M059J (cell line): ENCODE data around the gene NIPAL4. TPM values are rescaled to one million over a fixed set of nuclear protein-coding genes. Genes with fewer than 3 reads are reported as not detected.
"Not testable (repeated sequence)": the region's sequence is repeated elsewhere in the genome, so short reads cannot be mapped to it uniquely, and the experiment has no call there.

ENCODE experiments used
- DNase-seq: peaks from one replicate; pipeline ENCODE4 v3.0.0-alpha.2; 2012; ENCODE audit warnings: low read depth
- total RNA-seq: library from RNA; depleted of rRNA; stranded (reverse); fragments of >200 nt; shearing (Covaris generic); gene quantifications from 2 replicates; pipeline ENCODE4 v1.2.3, GENCODE V29; 2014; rRNA removed

The NIPAL4 gene
- total RNA-seq: 0.44 and 1.4 TPM in 2 replicates

DNA sequence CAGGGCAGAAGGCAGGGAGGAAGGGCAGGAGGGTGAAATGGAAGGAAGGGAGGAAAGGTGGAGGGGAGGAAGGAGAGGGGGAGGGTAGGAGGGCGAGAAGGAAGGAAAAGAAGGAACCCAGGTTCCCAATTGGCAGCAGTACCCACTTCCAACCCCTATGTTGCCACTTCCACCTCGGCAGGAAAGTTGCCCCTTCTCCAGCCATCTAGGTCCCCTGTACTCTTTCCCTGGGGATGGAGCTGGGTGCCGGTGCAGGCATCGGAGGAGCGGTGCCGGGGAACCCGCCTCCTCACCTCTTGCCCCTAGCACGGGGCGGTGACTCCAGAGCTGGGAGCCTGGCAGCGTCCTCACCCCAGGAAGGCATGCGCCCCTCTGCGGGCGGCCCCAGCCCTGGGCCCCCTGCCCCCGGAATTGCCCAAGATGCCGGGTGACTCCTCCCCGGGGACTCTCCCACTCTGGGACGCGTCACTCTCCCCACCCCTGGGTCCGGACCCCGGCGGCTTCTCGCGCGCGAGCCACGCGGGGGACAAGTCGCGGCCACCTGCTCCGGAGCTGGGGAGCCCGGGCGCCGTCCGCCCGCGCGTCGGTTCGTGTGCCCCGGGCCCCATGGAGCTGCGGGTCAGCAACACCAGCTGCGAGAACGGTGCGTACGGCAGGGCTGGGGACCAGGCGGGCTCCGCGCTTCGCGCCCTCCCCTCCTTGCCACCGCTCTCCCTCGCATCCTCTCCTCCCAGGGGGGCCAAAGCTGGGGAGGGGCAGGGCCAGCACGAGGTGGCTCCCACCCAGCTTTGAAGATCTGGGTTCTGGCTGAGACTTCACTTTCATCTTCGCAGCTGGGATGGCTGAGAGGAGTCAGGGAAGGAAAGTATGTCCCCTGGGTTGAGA, at the start of gene NIPAL4:
NIPAL4 (plus strand) TSS at position 499 of the 885 bp plus-strand sequence; CDS start at position 607, 108 bp downstream.
- DNase-seq: peak; percentile 17

DNA sequence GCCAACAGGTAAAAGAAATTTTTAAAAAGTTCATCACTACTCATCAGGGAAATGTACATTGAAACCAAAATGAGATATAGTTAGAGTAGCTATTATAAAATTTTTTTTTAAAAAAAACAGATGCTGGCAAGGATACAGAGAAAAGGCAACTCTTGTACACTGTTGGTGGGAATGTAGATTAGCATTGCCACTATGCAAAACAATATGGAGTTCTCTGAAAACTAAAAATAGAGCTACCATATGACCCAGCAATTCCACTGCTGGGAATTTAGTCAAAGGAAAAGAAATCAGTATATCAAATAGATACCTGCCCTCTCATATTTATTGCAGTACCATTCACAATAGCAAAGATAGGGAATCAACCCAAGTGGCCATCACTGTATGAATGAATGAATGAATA, 44.2 kb upstream of the NIPAL4 start:
- DNase-seq: no peak

DNA sequence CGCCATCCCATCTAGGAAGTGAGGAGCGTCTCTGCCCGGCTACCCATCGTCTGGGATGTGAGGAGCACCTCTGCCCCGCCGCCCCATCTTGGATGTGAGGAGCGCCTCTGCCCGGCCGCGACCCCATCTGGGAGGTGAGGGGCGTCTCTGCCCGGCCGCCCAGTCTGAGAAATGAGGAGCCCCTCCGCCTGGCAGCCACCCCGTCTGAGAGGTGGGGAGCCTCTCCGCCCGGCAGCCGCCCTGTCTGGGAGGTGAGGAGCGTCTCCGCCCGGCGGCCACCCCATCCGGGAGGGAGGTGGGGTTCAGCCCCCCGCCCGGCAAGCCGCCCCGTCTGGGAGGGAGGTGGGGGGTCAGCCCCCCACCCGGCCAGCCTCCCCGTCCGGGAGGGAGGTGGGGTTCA, 40.5 kb upstream of the NIPAL4 start:
- not testable (repeated sequence) for DNase-seq

DNA sequence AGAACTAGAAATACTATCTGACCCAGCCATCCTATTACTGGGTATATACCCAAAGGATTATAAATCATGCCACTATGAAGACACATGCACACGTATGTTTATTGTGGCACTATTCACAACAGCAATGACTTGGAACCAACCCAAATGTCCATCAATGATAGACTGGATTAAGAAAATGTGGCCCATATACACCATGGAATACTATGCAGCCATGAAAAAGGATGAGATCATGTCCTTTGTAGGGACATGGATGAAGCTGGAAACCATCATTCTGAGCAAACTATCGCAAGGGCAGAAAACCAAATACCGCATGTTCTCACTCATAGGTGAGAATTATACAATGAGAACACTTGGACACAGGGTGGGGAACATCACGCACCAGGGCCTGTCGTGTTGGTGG, 30.1 kb upstream of the NIPAL4 start:
- not testable (repeated sequence) for DNase-seq

DNA sequence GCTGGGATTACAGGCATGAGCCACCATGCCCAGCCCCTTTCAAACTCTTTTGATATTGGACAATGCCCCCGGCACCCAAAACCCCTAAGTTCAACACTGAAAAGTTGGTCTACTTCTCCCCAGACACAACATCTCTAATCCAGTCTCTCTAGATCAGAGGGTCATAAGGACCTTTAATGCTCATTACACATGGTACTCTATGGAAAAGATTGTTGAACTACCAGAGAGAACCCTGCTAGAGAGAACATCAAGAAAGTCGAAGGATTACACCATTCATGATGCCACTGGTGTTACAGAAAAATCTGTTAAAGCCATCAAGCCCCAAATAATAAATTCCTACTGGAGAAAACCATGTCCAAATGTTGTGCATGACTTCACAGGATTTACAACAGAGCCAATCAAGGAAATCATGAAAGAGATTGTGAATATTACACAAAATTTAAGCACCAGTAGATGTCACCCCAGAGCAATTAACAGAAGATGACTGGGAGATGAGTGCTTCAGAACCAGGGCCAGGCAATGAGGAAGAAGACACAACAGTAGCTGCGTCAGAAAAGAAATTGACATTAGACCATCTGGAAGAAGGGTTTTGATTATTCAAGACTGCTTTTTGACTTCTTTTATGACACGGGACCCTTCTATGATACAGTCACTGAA, 28.3 kb upstream of the NIPAL4 start:
- peak; percentile 66 for DNase-seq

DNA sequence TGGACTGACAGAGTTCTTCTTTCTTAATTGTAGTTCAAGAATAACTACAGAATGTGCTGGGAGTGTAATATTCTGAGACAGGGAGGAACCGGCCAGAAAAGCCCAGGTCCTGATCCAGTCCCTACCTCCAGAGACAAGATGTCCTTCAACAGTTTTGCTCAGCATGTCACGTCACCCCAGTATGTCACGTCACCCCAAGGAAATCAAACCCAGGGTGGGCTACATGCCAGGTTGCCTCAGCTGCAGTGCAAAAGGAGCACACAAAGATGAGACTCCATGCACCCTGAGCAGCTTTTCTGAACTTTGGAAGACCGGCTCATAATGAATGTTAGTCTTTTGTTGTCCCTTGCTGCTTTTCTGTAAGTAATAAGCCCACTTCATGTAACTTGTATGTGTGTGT, 25.9 kb upstream of the NIPAL4 start:
- no peak for DNase-seq

DNA sequence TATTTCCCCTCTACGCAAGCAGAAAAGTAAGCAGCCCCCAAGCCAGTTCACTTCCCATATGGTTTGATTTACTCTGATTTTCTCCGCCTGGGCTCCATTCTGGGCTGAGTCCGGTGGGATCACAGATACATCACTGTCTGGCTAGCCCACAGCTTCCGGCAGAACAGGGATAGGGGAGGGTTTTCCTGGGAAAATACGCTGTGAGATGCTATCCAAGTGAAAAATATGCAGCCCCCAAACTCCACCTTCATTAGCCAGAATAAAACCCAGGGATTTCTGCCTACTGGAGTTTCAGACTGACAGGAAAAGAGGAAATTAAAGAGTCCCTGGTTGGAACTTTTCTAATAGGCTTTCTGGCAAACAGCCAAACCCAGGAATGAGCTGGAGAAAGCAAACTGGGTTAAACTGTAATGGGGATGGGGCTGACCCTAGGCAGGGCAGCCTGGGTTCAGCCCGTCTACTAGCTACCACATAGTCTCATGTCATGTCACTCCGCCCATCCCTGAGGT, 16.9 kb upstream of the NIPAL4 start:
- DNase-seq: no peak

DNA sequence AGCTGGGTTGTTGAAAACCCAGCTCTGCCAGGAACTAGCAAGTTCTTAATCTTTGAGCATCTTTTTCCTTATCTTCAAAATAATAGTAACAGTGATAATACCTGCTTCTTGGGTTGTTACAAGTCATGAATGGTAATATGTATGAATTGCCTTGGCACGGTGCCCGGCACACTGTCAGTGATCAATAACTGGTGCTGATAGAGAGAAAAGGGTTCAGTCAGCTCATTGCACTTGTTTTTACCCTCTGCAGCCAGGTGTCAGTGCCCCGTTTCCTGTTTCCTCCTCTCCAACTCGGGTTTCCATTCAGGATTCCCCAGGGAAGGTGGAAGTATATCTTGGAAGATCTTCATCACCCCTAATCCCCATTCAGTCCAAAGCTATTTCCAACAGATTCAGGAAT, 15.8 kb upstream of the NIPAL4 start:
- no peak for DNase-seq

DNA sequence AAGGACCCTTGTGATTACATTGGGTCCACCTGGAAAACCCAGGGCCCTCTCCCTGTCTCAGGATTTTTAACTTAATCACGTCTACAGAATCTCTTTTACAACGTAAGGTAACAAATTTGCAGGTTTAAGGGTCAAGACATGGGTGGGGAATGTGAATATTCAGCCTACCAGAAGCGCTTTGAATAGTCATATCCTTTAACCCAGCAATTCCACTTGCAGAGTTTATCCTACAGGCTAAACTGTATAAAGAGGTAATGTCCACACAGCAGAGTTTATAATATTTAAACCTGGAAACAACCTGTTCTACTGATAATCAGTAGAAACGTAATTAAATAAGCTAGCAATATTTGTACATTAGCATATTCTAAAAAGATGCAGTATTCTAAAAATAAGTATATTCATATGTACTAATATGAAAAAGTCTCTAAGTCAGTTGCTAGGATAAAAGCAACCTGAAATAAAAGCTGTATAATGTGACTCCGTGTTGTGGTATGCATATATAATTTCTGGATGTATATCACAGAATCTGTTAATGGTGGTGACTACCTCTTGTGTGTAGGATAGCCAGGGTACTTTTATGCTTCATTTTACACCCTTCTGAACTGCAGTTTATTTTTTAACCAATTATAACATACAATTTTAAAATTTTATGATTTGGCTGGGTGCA, 14.1 kb upstream of the NIPAL4 start:
- no peak for DNase-seq

DNA sequence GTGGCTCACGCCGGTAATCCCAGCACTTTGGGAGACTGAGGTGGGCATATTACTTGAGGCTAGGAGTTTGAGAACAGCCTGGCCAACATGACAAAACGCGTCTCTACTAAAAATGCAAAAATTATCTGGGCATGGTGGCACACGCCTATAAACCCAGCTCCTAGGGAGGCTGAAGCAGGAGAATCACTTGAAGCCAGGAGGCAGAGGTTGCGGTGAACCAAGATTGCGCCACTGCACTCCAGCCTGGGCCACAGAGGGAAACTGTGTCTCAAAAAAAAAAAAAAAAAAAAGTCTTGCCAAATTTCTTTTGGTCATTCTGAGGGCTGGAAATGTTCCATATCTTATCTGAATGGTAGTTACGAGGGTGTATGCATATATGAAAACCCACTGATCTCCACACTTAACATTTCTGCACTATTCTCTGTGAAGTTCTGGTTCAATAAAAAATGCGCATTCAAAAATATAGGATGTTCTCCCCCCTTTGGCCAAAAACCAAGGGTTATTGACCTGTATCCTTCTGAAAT, 13.5 kb upstream of the NIPAL4 start:
- no peak for DNase-seq

DNA sequence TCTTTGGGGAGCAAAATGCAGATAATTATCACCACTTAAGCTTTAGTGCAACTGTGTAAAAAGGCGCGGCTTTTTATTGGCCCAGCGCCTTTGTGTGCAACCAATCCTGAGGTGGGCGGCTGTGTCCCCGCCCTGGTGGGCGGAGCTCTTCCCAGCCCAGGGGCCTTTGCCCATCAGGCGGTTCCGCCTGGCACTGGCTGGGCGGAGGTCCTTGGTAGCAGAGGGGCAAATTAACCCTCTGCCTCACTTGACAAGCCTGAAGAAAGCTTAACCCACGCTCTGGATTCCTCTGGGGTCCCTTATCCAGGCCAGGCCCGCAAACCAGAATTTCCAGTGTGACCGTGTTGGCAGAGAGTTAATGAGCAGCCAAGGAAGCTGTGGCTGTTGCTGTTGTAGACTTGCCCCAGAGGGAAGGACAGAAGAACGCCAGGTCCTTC, 12.8 kb upstream of the NIPAL4 start:
- no peak for DNase-seq

DNA sequence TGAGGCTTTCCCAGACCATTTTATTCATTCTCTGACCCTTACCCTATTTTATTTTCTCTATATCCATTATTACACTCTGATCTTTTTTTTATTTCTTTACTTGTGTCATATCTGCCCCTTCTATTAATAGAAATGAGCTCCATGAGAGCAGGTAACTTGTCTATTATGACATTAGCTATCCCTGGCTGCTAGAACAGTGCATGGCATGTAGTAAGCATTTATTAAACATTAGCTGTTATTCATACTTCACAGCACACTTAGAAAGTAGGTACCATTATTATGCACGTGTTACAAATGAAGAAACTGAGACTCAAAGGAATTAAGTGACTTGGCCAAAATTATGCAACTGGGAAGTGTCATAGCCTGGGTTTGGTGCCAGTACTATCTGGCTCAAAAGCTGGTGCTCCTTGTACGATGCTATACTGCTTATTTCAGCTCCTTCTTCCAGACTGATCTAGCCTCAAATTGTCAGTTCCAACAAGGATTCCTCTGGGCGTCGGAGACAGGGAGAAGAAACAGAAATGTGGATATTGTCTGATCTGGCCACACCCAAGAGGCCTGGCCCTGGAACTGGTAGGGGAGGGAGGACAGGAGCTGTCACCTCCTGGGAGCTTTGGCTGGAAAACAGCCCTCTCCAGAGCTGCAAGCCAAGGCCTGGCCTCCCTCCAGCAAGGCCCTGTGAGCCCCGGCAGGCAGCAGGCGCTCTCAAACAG, 10.8 kb upstream of the NIPAL4 start:
- no peak for DNase-seq

DNA sequence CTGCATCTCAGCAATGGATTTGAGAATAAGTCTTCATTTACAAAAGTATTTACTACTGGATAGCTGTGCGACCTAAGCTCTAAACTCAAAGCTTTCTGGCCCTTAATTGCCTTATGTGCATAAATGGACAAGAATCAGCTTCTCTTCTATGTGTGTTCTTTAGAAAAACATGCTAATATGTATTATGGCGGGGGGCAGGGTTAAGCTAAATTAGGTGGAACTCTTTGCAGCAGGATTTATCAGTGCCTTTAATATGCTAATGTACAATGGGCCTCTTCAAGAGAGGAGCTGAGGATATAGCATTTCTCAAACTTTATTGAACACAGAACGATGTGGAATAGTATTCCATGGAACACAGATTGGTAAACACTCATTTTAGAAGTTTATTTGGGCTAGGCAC, 10.0 kb upstream of the NIPAL4 start:
- no peak for DNase-seq

DNA sequence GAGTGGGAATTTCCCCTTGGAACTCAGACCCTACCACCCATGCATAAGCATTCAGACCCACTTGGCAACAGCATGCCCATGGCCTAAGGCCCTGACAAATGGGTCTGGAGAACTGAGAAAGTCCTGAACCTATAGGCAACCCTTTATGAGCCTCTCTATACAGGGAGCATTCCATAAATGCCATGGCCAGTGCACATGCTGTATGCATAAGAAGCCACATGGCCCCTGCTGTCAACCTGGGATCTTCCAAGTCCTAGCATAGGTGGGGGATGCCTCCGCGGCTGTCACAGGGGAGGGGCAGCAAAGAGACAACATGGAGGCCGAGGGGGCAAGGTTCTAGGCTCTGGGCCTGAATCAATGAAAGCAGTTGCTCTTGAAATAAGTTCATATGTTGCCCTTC, 8.2 kb upstream of the NIPAL4 start:
- DNase-seq: no peak

DNA sequence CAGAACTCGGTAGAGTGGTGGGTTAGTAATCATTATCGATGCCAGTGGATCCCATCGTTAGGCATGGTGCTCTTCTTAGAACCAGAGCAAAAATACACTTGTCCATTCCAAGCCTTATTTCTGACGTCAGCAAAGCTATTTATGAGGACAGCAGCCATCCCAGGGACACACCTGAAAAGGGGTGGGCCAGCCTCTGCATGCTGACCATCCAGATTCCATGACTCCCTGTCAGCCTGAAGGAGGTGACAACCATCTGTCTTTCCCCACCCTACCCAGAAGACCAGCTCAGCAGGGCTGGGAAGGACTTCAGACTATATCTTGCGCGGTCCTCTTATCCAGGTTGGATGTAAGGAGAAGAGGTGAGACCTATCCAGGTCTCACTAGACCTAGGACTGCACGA, 5.7 kb upstream of the NIPAL4 start:
- no peak for DNase-seq

DNA sequence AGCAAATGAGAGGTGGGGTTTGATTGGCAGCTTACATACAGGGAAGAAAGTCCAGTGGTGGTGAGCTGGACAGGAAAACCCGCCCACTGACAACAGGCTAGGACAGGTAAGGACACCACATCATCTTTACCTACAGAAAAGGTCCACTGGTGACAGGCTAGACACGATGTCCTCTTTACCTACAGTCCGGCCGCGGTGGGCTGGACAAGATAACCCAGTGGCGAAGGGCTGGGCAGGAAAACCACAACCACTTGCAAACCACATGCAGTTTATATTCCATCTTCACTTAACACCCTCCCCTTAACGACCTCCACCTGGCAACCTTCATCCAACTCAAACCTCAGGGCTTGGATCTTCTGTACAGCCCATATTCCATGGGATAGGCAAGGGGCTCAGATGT, 5.0 kb upstream of the NIPAL4 start:
- no peak for DNase-seq

DNA sequence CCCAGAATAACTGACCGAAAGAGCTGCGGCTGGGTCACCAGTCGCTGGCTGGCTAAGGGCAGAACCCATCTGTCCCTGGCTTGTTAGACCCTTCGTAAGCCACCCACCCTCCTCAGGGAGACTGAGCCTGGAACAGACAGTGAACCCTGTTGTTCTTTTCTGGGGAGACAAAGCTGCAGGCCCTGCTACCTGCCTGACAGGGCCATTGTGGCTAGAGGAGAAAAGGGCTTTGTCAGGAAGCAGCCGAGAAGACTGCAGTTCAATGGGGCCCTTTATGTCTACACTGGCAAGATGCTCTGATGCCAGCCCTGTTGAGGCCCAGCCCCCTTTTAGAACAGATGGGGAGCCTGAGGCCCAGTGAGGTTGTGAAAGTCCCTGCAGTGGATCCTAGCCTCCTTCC, 3.7 kb upstream of the NIPAL4 start:
- no peak for DNase-seq

DNA sequence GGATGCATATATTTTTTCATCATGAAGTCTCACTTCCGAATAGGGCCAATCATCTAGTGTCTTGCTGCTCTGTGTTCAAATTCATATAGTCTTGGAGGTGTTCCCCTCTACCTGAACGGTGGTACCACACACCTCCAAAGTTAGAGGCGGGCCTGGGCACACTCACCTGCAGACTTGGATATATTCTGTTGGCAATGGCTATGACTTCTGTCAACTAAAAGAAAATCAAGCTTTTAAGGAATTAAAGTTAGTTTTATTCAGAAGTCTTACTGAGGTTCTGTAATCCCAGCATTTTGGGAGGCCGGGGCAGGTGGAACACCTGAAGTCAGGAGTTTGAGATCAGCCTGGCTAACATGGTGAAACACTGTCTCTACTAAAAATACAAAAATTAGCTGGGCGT, 2.6 kb upstream of the NIPAL4 start:
- DNase-seq: no peak

DNA sequence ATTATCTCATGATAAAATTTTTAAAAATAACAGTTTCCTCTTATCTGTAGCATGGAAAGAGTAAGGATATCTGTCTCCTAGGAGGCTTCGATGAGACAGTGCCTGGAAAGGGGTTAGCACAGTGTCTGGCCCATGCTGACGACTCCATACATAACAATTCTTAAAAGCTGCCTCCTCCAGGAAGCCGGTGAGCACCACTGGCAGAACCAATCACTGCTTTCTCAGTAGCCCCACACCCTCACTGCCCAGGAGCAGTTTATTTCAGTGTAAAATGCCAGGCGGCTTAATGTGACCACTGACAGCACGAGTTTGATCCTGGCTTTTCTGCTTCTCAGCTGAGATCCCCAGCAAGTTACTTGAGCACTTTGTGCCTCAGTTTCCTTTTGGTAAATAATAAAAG, 1.2 kb upstream of the NIPAL4 start:
- DNase-seq: no peak

DNA sequence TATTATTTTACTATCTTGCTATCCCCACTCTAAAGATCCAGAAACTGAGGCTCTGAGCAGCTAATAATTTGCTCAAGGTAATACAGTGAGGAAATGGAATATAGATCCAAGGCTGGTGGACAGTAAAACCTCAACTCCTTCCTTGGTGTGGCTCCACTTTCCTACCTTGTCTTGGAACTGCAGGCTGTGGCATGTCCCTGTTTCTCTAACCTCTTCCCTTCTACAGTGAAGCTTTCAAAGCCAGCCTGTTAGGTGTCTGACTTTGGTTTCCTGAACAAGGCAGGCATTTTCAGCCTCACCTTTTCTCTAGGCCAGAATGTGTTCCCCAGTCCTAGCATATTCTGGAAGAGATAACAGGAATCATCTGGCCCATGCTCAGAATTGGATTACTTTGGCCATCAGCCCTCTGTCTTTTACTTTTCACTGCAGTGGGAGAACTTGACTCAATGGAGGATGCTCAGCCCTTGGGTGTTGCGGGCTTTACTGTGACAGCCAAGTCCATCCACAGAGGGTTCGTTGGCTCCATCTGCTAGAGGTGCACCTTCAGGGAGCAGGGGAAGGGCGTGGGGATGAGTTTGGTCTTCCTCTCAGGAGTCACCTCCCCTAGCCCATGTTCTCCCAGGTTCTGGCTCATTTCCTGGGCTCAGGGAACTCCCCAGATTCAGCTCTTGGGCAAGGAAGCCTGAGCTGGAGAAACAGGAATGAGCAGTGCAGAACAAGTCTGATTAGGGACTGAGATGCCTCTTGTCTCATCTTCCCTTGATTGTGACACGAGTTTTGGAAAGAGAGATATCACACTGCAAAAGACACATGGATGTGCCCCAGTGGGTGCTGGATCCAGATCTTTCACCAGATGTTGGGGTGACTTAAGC, 1.1 kb downstream of the NIPAL4 start:
- DNase-seq: no peak

DNA sequence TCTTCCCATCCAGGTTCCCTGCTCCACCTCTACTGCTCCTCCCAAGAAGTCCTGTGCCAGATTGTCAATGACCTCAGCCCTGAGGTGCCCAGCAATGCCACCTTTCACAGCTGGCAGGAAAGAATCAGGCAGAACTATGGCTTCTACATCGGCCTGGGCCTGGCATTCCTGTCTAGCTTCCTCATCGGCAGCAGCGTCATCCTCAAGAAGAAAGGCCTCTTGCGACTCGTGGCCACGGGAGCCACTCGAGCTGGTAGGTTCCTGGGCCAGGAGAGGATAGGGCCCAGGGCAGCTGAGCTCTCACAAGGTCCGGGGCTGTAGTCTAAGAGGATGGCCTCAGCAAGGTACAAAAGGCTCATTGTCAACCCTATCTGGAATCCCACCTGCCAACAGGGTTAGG, 3.1 kb downstream of the NIPAL4 start:
- peak; percentile 55 for DNase-seq
